ENCODE results near the gene SHC2.
"Not testable (repeated sequence)": the region's sequence is repeated elsewhere in the genome, so short reads cannot be mapped to it uniquely, and the experiment has no call there.

The SHC2 gene

GRCh38 chr19:408902-409515, 51.8 kb downstream of the SHC2 start, which contains the start of gene C2CD4C:
Gene C2CD4C (minus strand): TSS chr19:409147. CDS start chr19:408361, 786 bp downstream.
- in situ Hi-C loops (cut with HindIII; ENCODE audit: low sequenced_read_pairs) = no loop called here

- in situ Hi-C loops (cut with HindIII; ENCODE audit: low sequenced_read_pairs) = no loop called here
Measured at GRCh38 chr19:408441-408901, 52.4 kb downstream of the SHC2 start.

GRCh38 chr19:407511-408440, 53.1 kb downstream of the SHC2 start:
- in situ Hi-C loops (cut with HindIII; ENCODE audit: low sequenced_read_pairs) = no loop called here

GRCh38 chr19:406971-407510, 53.8 kb downstream of the SHC2 start:
- in situ Hi-C loops (cut with HindIII; ENCODE audit: low sequenced_read_pairs) = no loop called here

- in situ Hi-C loops (cut with HindIII; ENCODE audit: low sequenced_read_pairs) = no loop called here
Measured at GRCh38 chr19:406135-406781, 54.6 kb downstream of the SHC2 start.

GRCh38 chr19:405121-405965, 55.5 kb downstream of the SHC2 start:
- in situ Hi-C loops (cut with HindIII; ENCODE audit: low sequenced_read_pairs) = no loop called here

- in situ Hi-C loops (cut with HindIII; ENCODE audit: low sequenced_read_pairs) = no loop called here
Measured at GRCh38 chr19:403221-404027, 57.4 kb downstream of the SHC2 start.

GRCh38 chr19:402786-403185, 58.0 kb downstream of the SHC2 start:
- in situ Hi-C loops (cut with HindIII; ENCODE audit: low sequenced_read_pairs) = no loop called here

- in situ Hi-C loops (cut with HindIII; ENCODE audit: low sequenced_read_pairs) = no loop called here
Measured at GRCh38 chr19:401866-402511, 58.8 kb downstream of the SHC2 start.

- in situ Hi-C loops (cut with HindIII; ENCODE audit: low sequenced_read_pairs) = no loop called here
Measured at GRCh38 chr19:400976-401865, 59.6 kb downstream of the SHC2 start.

- in situ Hi-C loops (cut with HindIII; ENCODE audit: low sequenced_read_pairs) = no loop called here
Measured at GRCh38 chr19:399370-399769, 61.5 kb downstream of the SHC2 start.

- in situ Hi-C loops (cut with HindIII; ENCODE audit: low sequenced_read_pairs) = no loop called here
Measured at GRCh38 chr19:398719-399118, 62.1 kb downstream of the SHC2 start.

GRCh38 chr19:397941-398706, 62.7 kb downstream of the SHC2 start:
- in situ Hi-C loops (cut with HindIII; ENCODE audit: low sequenced_read_pairs) = no loop called here

GRCh38 chr19:397321-397720, 63.5 kb downstream of the SHC2 start:
- in situ Hi-C loops (cut with HindIII; ENCODE audit: low sequenced_read_pairs) = no loop called here

- in situ Hi-C loops (cut with HindIII; ENCODE audit: low sequenced_read_pairs) = no loop called here
Measured at GRCh38 chr19:395467-395866, 65.4 kb downstream of the SHC2 start.

GRCh38 chr19:394857-395256, 66.0 kb downstream of the SHC2 start:
- in situ Hi-C loops (cut with HindIII; ENCODE audit: low sequenced_read_pairs) = not testable (repeated sequence)

GRCh38 chr19:393560-393959, 67.3 kb downstream of the SHC2 start:
- in situ Hi-C loops (cut with HindIII; ENCODE audit: low sequenced_read_pairs) = not testable (repeated sequence)

Data from DLD1 (cell line).